Ectodermal cell (in vitro differentiated cells): ENCODE measurements around the gene ZNRF4.

Source experiments
- H3K27ac ChIP-seq: 2 replicates; pipeline ENCODE4 v1.7.0; 2013; ENCODE audit warnings: mild to moderate bottlenecking, low read depth, low read length; ENCODE audit not compliant: insufficient read depth, poor library complexity, severe bottlenecking
- H3K27me3 ChIP-seq: 2 replicates; pipeline ENCODE4 v1.7.0; 2013; ENCODE audit warnings: mild to moderate bottlenecking, low read length; ENCODE audit not compliant: insufficient read depth, control insufficient read depth, poor library complexity, severe bottlenecking
- H3K36me3 ChIP-seq: one replicate; pipeline ENCODE4 v1.7.0; 2013; ENCODE audit warnings: low read length; ENCODE audit not compliant: control insufficient read depth, insufficient read depth
- H3K4me1 ChIP-seq: one replicate; pipeline ENCODE4 v1.7.0; 2013; ENCODE audit warnings: low read length; ENCODE audit not compliant: control insufficient read depth, insufficient read depth
- H3K4me3 ChIP-seq: 2 replicates; pipeline ENCODE4 v1.7.0; 2013; ENCODE audit warnings: low read depth, low read length, control low read depth; ENCODE audit not compliant: insufficient read depth
- H3K9me3 ChIP-seq: 2 replicates; pipeline ENCODE4 v1.7.0; 2013; ENCODE audit warnings: mild to moderate bottlenecking, low read length, moderate library complexity; ENCODE audit not compliant: control insufficient read depth
- WGBS, 2 experiments: methylation state at CpG; one replicate each; pipeline ENCODE4 v1.1.7; 2013; ENCODE audit warnings: missing lambda C conversion rate in 2 of 2; 5-methylcytosine and 5-hydroxymethylcytosine counted together

ZNRF4 gene

GRCh38 chr19:5472286-5472685, 17.1 kb downstream of the ZNRF4 start:
- 88 to 91% methylated on average over 16 of the region's 16 CpGs for WGBS, 2 experiments
- Histone ChIP-seq H3K36me3 (no peaks in the 10 kb centered on the region), H3K9me3 (no peaks in the 10 kb centered on the region), H3K27me3 (no peaks in the 10 kb centered on the region), H3K4me3 (no peak overlapping the region), H3K27ac (no peak overlapping the region), H3K4me1 (no peaks in the 10 kb centered on the region)

DNA sequence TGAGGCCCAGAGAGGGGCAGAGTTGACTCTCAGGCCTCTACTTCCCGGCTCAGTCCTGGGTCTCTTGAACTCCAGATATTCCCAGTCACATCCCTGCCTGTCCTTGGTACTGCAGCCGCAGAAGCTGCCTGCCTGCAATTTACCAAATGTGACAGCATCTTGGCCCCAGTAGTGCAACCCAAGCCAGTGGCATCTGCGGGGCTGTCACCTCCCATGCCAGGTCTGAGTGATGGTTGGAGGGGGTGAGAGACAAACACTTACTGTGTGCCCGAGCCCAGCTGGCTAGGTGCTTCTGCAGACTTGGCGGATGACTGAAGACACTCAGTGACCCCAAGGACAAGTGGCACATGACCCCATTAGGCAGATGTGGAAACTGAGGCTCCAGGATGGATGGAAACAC, 18.4 kb downstream of the ZNRF4 start:
- H3K27ac ChIP-seq = no peak overlapping the region
- no peaks in the 10 kb centered on the region for H3K9me3 ChIP-seq
- H3K36me3 ChIP-seq = no peaks in the 10 kb centered on the region
- WGBS, 2 experiments = 94 to 97% methylated on average over 5 of the region's 5 CpGs
- H3K4me3 ChIP-seq = no peak overlapping the region
- no peaks in the 10 kb centered on the region for H3K4me1 ChIP-seq
- peaks cover 10% of the 10 kb centered on the region for H3K27me3 ChIP-seq

DNA sequence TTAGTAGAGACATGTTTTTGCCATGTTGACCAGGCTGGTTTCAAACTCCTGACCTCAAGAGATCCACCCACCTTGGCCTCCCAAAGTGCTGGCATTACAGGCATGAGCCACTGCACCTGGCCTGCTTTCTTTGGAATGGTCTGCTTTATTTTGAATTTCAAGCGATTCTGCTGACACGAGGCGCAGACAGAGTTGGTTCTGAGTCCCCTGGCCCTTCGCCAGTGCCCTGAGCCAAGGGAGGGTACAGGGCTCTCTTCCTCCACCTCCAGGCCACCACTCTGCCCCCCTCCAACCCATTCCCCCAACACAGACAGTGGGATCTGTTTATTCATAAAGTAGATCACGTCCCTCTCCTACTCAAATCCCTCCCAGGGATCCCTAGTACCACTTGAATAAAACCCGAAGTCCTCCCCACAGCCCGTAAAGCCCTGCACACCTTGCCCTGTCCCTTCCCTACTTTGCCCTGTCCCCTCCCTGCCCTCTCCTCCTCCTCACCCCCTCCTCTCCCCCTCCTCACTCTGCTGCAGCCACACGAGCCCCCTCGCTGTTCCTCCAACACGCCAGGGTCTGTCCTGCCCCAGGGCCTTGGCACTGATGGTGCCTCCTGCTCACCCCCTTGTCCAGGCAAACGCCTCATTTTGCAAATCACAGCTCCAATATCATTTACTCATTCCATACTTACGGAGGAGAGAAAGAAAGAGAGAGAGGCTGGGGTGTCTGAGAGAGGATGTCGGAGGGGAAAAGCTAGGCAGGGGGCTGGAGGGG, 22.4 kb downstream of the ZNRF4 start:
- Histone ChIP-seq H3K27ac (no peak overlapping the region), H3K27me3 (peaks cover 14% of the 10 kb centered on the region), H3K4me3 (peak overlapping the region; percentile 2), H3K36me3 (no peaks in the 10 kb centered on the region), H3K9me3 (no peaks in the 10 kb centered on the region), H3K4me1 (no peaks in the 10 kb centered on the region)
- 49 to 52% methylated on average over 11 to 12 of the region's 13 CpGs for WGBS, 2 experiments

DNA sequence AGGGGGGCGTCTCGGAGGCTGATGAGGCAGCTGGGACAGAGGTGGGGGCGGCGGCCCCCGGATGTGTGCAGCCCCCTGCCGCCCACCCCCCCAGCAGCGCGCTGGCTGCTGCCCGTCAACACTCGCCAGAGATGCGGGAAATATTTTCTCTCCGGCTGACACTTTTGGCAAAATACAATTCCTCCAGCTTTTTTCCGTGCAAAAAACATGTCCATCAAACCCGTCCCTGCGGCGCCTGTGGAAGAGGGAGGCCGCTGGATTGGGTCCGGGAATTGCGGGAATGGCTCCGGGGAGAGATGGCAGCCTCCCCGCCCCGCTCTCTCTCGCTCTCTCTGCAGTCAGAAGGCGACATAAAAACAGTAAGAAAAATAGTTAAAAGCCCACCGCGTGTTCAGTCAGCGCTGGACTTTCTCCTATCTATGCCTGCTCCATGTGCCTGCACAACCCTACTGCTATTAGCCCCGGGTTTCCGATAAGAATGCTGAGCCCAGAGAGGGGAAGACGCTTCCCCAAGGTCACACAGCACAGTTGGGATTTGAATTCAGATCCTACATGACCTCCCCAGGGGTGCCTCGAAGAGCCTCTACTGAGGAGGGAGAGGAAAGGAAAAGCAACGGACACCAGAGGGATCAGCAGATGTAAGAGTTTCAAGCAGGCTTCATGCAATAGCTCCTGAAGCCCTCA, 23.2 kb downstream of the ZNRF4 start:
- Histone ChIP-seq H3K4me1 (no peaks in the 10 kb centered on the region), H3K27ac (no peak overlapping the region), H3K27me3 (peaks cover 14% of the 10 kb centered on the region), H3K9me3 (no peaks in the 10 kb centered on the region), H3K4me3 (peak overlapping the region; percentile 24), H3K36me3 (no peaks in the 10 kb centered on the region)
- 28 to 30% methylated on average over 32 of the region's 32 CpGs for WGBS, 2 experiments

GRCh38 chr19:5478925-5479588, 23.8 kb downstream of the ZNRF4 start:
- H3K36me3 ChIP-seq = no peaks in the 10 kb centered on the region
- peaks cover 5% of the 10 kb centered on the region for H3K4me1 ChIP-seq
- no peak overlapping the region for H3K27ac ChIP-seq
- H3K4me3 ChIP-seq = no peak overlapping the region
- WGBS, 2 experiments = 74 to 75% methylated on average over 7 to 8 of the region's 8 CpGs
- peaks cover 14% of the 10 kb centered on the region for H3K27me3 ChIP-seq
- H3K9me3 ChIP-seq = no peaks in the 10 kb centered on the region

DNA sequence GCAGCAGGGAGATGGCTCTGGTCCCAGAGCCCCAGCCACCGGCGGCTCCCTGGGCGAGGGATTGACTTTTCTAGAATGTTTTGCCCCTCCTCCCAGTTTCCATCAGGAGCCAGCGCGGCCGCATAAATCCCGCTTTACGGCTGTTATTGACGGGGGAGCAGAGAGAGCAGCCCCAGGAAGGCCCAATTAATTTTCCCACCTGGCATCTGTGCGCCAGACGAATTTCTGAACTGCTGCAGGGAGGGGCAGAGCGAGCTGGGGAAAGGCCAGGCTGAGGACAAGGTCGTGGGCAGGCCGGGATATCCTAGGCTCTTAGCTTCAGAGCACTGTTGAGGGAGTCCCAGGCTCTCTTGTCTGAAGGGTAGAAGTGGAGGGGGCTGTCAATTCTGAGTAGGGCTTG, 24.7 kb downstream of the ZNRF4 start:
- Histone ChIP-seq H3K27ac (no peak overlapping the region), H3K36me3 (no peaks in the 10 kb centered on the region), H3K4me1 (peaks cover 11% of the 10 kb centered on the region), H3K27me3 (peaks cover 14% of the 10 kb centered on the region), H3K9me3 (no peaks in the 10 kb centered on the region), H3K4me3 (no peak overlapping the region)
- 74% methylated on average over 14 of the region's 14 CpGs for WGBS, 2 experiments

GRCh38 chr19:5480427-5480836, 25.2 kb downstream of the ZNRF4 start:
- Histone ChIP-seq H3K27me3 (peaks cover 14% of the 10 kb centered on the region), H3K36me3 (no peaks in the 10 kb centered on the region), H3K4me1 (peaks cover 11% of the 10 kb centered on the region), H3K4me3 (no peak overlapping the region), H3K27ac (no peak overlapping the region), H3K9me3 (no peaks in the 10 kb centered on the region)
- WGBS, 2 experiments = 51 to 52% methylated on average over 6 of the region's 6 CpGs

- peaks cover 14% of the 10 kb centered on the region for H3K27me3 ChIP-seq
- 94 to 95% methylated on average over 2 of the region's 2 CpGs for WGBS, 2 experiments
- H3K4me1 ChIP-seq = peaks cover 11% of the 10 kb centered on the region
- no peak overlapping the region for H3K27ac ChIP-seq
- H3K4me3 ChIP-seq = no peak overlapping the region
- H3K36me3 ChIP-seq = no peaks in the 10 kb centered on the region
- no peaks in the 10 kb centered on the region for H3K9me3 ChIP-seq
Measured at GRCh38 chr19:5481957-5482356, 26.7 kb downstream of the ZNRF4 start.

- no peaks in the 10 kb centered on the region for H3K36me3 ChIP-seq
- no peak overlapping the region for H3K4me3 ChIP-seq
- H3K27me3 ChIP-seq = no peaks in the 10 kb centered on the region
- H3K9me3 ChIP-seq = no peaks in the 10 kb centered on the region
- H3K27ac ChIP-seq = peak overlapping the region; percentile 27
- 30 to 32% methylated on average over 13 of the region's 13 CpGs for WGBS, 2 experiments
- peaks cover 13% of the 10 kb centered on the region for H3K4me1 ChIP-seq
Measured at GRCh38 chr19:5484398-5485285, 29.4 kb downstream of the ZNRF4 start.
